K562 (cell line): ENCODE data around the gene PHLDB3. TPM values are rescaled to one million over a fixed set of nuclear protein-coding genes. Genes with fewer than 3 reads are reported as not detected.

Source experiments
- ARID2 ChIP-seq: fragments of 450-650 bp; IDR thresholded peaks from 2 replicates; pipeline ENCODE4 v1.6.1; 2017; ENCODE audit warnings: antibody characterized with exemption, mild to moderate bottlenecking
- GABPB1 ChIP-seq: sonication (generic); formaldehyde crosslinking; IDR thresholded peaks from 2 replicates; pipeline ENCODE4 v1.8.0; 2022; ENCODE audit warnings: mild to moderate bottlenecking, missing genetic modification reagents
- GATAD2A ChIP-seq: fragments of 450-650 bp; IDR thresholded peaks from 2 replicates; pipeline ENCODE4 v1.6.1; 2017
- HSF4 ChIP-seq: fragments of 250-450 bp; sonication (Bioruptor Pico); IDR thresholded peaks from 2 replicates; pipeline ENCODE4 v2.1.2; 2022; ENCODE audit warnings: mild to moderate bottlenecking, moderate library complexity, borderline replicate concordance
- MEIS2 ChIP-seq: fragments of 450-650 bp; IDR thresholded peaks from 2 replicates; pipeline ENCODE4 v1.6.1; 2014; ENCODE audit warnings: mild to moderate bottlenecking; ENCODE audit not compliant: partially characterized antibody
- MTA1 ChIP-seq: fragments of 450-650 bp; IDR thresholded peaks from 2 replicates; pipeline ENCODE4 v1.6.1; 2017; ENCODE audit warnings: borderline replicate concordance
- MTA2 ChIP-seq: fragments of 450-650 bp; IDR thresholded peaks from 2 replicates; pipeline ENCODE4 v1.6.1; 2016; ENCODE audit warnings: low read depth
- PCBP1 ChIP-seq: fragments of 200-400 bp; formaldehyde crosslinking; IDR thresholded peaks from 2 replicates; pipeline ENCODE4 v1.6.1; 2018; ENCODE audit warnings: mild to moderate bottlenecking, low read depth, low read length; ENCODE audit not compliant: poor library complexity, severe bottlenecking
- RAD21 ChIP-seq, 2 experiments: fragments of 250-450 bp in 1 of 2; fragments of 450-650 bp in 1 of 2; sonication (Bioruptor Pico) in 1 of 2; formaldehyde crosslinking in 1 of 2; IDR thresholded peaks in 1 of 2; conservative IDR thresholded peaks in 1 of 2; 2 replicates each; pipeline versions ENCODE4 v1.4.0 to v1.8.0; 2020 to 2022; ENCODE audit warnings: mild to moderate bottlenecking in 2 of 2, moderate library complexity in 1 of 2
- SAFB2 ChIP-seq: fragments of 200-400 bp; formaldehyde crosslinking; IDR thresholded peaks from 2 replicates; pipeline ENCODE4 v1.6.1; 2018; ENCODE audit warnings: borderline replicate concordance, low read length, low read depth, moderate library complexity; ENCODE audit not compliant: severe bottlenecking
- SAP30 ChIP-seq: fragments of 200-600 bp; sonication (generic); IDR thresholded peaks from 2 replicates; pipeline ENCODE4 v1.6.1; 2012; ENCODE audit warnings: borderline replicate concordance, low read depth, mild to moderate bottlenecking, moderate library complexity, low read length, control low read depth, inconsistent platforms; ENCODE audit not compliant: insufficient read depth, poor library complexity, severe bottlenecking
- ZNF24 ChIP-seq: fragments of 450-650 bp; IDR thresholded peaks from 2 replicates; pipeline ENCODE4 v1.6.1; 2016
- ZNF3 ChIP-seq: fragments of 250-450 bp; sonication (Bioruptor Pico); IDR thresholded peaks from 2 replicates; pipeline ENCODE4 v1.5.0; 2021; ENCODE audit warnings: mild to moderate bottlenecking, moderate library complexity
- polyA plus RNA-seq, 8 experiments: library from polyadenylated mRNA; depleted of rRNA in 4 of 8; stranded (reverse) in 5 of 8; unstranded in 3 of 8; fragments of >200 nt; fragmentation: Nextera tagmentation in 2 of 8; fragmentation: Illumina TruSeq in 1 of 8; extraction: Ambion mirVana in 2 of 8; extraction: Trizol in 1 of 8; gene quantifications; 2 replicates each; pipeline versions ENCODE4 v1.2.1 to v1.2.3, GENCODE V29; 2011 to 2014; ENCODE audit warnings: inconsistent platforms in 1 of 8, missing spikeins in 1 of 8
- total RNA-seq, 7 experiments: library from RNA; depleted of rRNA in 6 of 7; stranded (reverse); fragments of >200 nt in 6 of 7; fragmentation: Illumina TruSeq in 2 of 7; extraction: Trizol in 2 of 7; gene quantifications; 2 replicates each; pipeline versions ENCODE4 v1.2.1 to v1.2.3, GENCODE V29; 2011 to 2021; ENCODE audit warnings: low replicate concordance in 1 of 7
- TF ChIP-seq, protein P1 (sequence below): IDR thresholded peaks from 2 replicates; pipeline ENCODE4 v1.6.1; 2014; ENCODE audit warnings: antibody characterized with exemption
- TF ChIP-seq, protein P2 (sequence below): fragments of 450-650 bp; formaldehyde crosslinking; IDR thresholded peaks from 2 replicates; pipeline ENCODE4 v1.4.0; 2020; ENCODE audit warnings: mild to moderate bottlenecking, moderate library complexity
- TF ChIP-seq, protein P3 (sequence below), 3 experiments: fragments of 200-800 bp in 1 of 3; sonication (Bioruptor generic) in 1 of 3; sonication (generic) in 1 of 3; formaldehyde crosslinking in 1 of 3; IDR thresholded peaks; 2 replicates each; pipeline versions ENCODE4 v1.6.1 to v1.8.0; 2016 to 2022; ENCODE audit warnings: mild to moderate bottlenecking in 2 of 3, missing compliant biosample characterization in 2 of 3, missing genetic modification characterization in 2 of 3, missing genetic modification reagents in 1 of 3
- TF ChIP-seq, protein P4 (sequence below): fragments of 450-650 bp; formaldehyde crosslinking; IDR thresholded peaks from 2 replicates; pipeline ENCODE4 v1.4.0; 2022; ENCODE audit warnings: missing genetic modification characterization
- TF ChIP-seq, protein P5 (sequence below): fragments of 450-650 bp; IDR thresholded peaks from one replicate; pipeline ENCODE4 v1.6.1; 2018; ENCODE audit warnings: mild to moderate bottlenecking, moderate library complexity; ENCODE audit not compliant: partially characterized antibody

The PHLDB3 gene
- total and polyA plus RNA-seq, 9 of the 15 experiments (the other 6 are each of a cell fraction or from before 2014, with no cell fraction given): 0.04 to 23.5 (median 3.9) TPM

DNA sequence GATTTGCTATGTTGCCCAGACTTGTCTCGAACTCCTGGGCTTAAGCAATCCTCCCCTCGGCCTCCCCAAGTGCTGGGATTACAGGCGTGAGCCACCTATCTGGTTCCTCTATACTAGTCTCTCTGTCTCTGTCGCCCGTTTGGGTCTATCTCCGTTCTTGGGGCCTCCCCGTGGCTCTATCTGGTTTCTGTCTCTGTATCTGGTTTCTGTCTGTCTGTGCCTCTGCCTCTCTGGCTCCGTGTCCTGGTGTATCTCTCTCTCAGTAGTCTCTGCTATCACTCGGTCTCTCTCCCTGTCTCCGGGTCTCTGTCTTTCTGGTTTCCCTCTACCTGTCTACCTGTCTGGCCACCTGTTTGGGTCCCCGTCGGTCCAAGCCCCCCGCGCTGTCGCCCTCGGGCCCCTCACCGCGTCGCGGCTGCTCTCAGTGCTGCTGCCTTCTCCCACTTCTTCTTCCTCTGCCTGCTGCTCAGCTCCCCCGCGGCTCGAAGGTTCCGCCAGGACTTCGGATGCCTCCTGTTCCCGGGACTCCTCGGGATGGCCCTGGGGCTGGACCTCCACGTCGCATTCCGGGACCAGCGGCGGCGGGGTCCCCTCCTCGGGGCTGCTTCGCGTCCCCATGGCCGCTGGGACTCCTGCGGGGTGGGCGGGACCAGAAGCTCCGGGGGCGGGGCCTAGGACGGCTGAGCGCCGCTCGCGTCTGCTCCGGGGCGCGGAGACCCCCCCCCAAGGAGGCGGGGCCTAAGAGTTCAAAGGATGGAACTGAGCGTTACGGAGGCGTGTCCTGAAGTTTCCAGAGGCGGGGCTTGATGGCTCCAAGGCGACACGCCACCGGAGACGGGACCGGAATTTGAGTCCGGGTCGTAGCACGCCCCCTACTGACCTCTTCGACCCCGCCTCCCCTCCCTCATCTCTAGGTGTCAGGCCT, 783 bp downstream of the PHLDB3 start (continued):
- no peak for TF ChIP-seq ZNF3 (CRISPR knock-in tag)
- no peak for TF ChIP-seq PCBP1
- peak; percentile 39 for TF ChIP-seq SAP30
- TF ChIP-seq, protein P1, sequence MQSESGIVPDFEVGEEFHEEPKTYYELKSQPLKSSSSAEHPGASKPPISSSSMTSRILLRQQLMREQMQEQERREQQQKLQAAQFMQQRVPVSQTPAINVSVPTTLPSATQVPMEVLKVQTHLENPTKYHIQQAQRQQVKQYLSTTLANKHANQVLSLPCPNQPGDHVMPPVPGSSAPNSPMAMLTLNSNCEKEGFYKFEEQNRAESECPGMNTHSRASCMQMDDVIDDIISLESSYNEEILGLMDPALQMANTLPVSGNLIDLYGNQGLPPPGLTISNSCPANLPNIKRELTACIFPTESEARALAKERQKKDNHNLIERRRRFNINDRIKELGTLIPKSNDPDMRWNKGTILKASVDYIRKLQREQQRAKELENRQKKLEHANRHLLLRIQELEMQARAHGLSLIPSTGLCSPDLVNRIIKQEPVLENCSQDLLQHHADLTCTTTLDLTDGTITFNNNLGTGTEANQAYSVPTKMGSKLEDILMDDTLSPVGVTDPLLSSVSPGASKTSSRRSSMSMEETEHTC: no peak
- TF ChIP-seq ARID2: no peak
- TF ChIP-seq RAD21 (CRISPR knock-in tag; conservative IDR thresholded peaks at IDR 0.05 in 1 of 2, IDR thresholded peaks at IDR 0.05 in 1 of 2): no peak
- TF ChIP-seq, protein P2, sequence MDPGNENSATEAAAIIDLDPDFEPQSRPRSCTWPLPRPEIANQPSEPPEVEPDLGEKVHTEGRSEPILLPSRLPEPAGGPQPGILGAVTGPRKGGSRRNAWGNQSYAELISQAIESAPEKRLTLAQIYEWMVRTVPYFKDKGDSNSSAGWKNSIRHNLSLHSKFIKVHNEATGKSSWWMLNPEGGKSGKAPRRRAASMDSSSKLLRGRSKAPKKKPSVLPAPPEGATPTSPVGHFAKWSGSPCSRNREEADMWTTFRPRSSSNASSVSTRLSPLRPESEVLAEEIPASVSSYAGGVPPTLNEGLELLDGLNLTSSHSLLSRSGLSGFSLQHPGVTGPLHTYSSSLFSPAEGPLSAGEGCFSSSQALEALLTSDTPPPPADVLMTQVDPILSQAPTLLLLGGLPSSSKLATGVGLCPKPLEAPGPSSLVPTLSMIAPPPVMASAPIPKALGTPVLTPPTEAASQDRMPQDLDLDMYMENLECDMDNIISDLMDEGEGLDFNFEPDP: 0 out of 2 replicates have a peak, but pooled peaks have one; percentile 37
- TF ChIP-seq HSF4 (CRISPR knock-in tag): no peak
- TF ChIP-seq MEIS2: peak; percentile 26
- TF ChIP-seq GATAD2A: no peak; the same call in 1 of the 2 replicates
- no peak for TF ChIP-seq SAFB2
- TF ChIP-seq, protein P3, sequence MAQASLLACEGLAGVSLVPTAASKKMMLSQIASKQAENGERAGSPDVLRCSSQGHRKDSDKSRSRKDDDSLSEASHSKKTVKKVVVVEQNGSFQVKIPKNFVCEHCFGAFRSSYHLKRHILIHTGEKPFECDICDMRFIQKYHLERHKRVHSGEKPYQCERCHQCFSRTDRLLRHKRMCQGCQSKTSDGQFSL (CRISPR knock-in tag; IDR thresholded peaks at IDR 0.05): peak; percentile 90
- TF ChIP-seq, protein P3 (tag; IDR thresholded peaks at IDR 0.05): peak in 1 of 2 experiments; percentile 88; a peak in 2 of 4 replicates
- TF ChIP-seq GABPB1 (CRISPR knock-in tag): peak; percentile 64
- TF ChIP-seq MTA1: peak; percentile 69; the same call in 1 of the 2 replicates
- TF ChIP-seq, protein P4, sequence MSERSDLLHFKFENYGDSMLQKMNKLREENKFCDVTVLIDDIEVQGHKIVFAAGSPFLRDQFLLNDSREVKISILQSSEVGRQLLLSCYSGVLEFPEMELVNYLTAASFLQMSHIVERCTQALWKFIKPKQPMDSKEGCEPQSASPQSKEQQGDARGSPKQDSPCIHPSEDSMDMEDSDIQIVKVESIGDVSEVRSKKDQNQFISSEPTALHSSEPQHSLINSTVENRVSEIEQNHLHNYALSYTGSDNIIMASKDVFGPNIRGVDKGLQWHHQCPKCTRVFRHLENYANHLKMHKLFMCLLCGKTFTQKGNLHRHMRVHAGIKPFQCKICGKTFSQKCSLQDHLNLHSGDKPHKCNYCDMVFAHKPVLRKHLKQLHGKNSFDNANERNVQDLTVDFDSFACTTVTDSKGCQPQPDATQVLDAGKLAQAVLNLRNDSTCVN (CRISPR knock-in tag): no peak
- TF ChIP-seq MTA2: no peak
- TF ChIP-seq ZNF24: no peak
- TF ChIP-seq, protein P5, sequence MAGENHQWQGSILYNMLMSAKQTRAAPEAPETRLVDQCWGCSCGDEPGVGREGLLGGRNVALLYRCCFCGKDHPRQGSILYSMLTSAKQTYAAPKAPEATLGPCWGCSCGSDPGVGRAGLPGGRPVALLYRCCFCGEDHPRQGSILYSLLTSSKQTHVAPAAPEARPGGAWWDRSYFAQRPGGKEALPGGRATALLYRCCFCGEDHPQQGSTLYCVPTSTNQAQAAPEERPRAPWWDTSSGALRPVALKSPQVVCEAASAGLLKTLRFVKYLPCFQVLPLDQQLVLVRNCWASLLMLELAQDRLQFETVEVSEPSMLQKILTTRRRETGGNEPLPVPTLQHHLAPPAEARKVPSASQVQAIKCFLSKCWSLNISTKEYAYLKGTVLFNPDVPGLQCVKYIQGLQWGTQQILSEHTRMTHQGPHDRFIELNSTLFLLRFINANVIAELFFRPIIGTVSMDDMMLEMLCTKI: no peak
